A549 (cell line): Measurements from ENCODE around the gene SIGLECL1. TPM values are rescaled to one million over a fixed set of nuclear protein-coding genes. Genes with fewer than 3 reads are reported as not detected.

Experiments used
- ATAC-seq, 2 experiments: fragments of 200-7000 bp in 1 of 2; fragments of >200 bp in 1 of 2; cut with Nextera tagmentation in 1 of 2; cut with Tn5 transposase in 1 of 2; 3 replicates each; pipeline versions ENCODE4 v1.8.0 to v1.9.1; 2018 to 2020; ENCODE audit warnings: mild to moderate bottlenecking in 1 of 2, moderate library complexity in 1 of 2
- CTCF ChIA-PET: fragments of 300-600 bp; sonication (Branson Sonifier 250); formaldehyde crosslinking; extraction: SDS; loops from one replicate; lab custom pipeline; 2021; ENCODE audit warnings: antibody characterized with exemption, inconsistent platforms; lab: Yijun Ruan, JAX
- POLR2A ChIA-PET: fragments of 350-600 bp; formaldehyde crosslinking; extraction: SDS; loops from one replicate; lab custom pipeline; 2021; ENCODE audit warnings: antibody characterized with exemption, inconsistent platforms; lab: Yijun Ruan, JAX
- DNase-seq, 2 experiments: peaks; one replicate each; pipeline versions ENCODE4 v3.0.0 to v3.0.0-alpha.2; 2011 to 2016; ENCODE audit warnings: low read depth in 1 of 2, low spot score in 1 of 2
- FAIRE-seq: peaks from 2 replicates; lab custom pipeline; 2011; peaks lifted over from hg19 to GRCh38; lab: Jason Lieb, UNC
- H3K27ac ChIP-seq, 2 experiments: fragments of >200 bp; sonication (Bioruptor Twin); formaldehyde crosslinking; 3 replicates each; pipeline ENCODE4 v1.5.1; 2016 to 2017
- H3K4me1 ChIP-seq: fragments of >200 bp; sonication (Bioruptor Twin); formaldehyde crosslinking; 3 replicates; pipeline ENCODE4 v1.6.1; 2016
- H3K4me2 ChIP-seq: fragments of >200 bp; sonication (Bioruptor Twin); formaldehyde crosslinking; 3 replicates; pipeline ENCODE4 v1.6.1; 2016
- H3K4me3 ChIP-seq: fragments of >200 bp; sonication (Bioruptor Twin); formaldehyde crosslinking; 3 replicates; pipeline ENCODE4 v1.5.1; 2016
- H3K9me3 ChIP-seq: fragments of >200 bp; sonication (Bioruptor Twin); formaldehyde crosslinking; 3 replicates; pipeline ENCODE4 v1.6.1; 2016
- CBX8 ChIP-seq: fragments of 200-600 bp; sonication (generic); IDR thresholded peaks from 2 replicates; pipeline ENCODE4 v1.6.1; 2016
- CHD4 ChIP-seq: fragments of 200-600 bp; sonication (generic); IDR thresholded peaks from 2 replicates; pipeline ENCODE4 v1.6.1; 2016; ENCODE audit warnings: antibody characterized with exemption, mild to moderate bottlenecking, borderline replicate concordance
- CTCF ChIP-seq: fragments of >200 bp; sonication (Bioruptor Twin); formaldehyde crosslinking; IDR thresholded peaks from 3 replicates; pipeline ENCODE4 v1.5.1; 2016
- ELK1 ChIP-seq: fragments of 150-350 bp; IDR thresholded peaks from 2 replicates; pipeline ENCODE4 v1.6.1; 2014; ENCODE audit warnings: low read depth, mild to moderate bottlenecking, low read length
- HMGXB4 ChIP-seq: fragments of 250-450 bp; sonication (Bioruptor Pico); IDR thresholded peaks from 2 replicates; pipeline ENCODE4 v1.5.0; 2021; ENCODE audit warnings: mild to moderate bottlenecking, moderate library complexity, borderline replicate concordance
- HOXB5 ChIP-seq: fragments of 250-450 bp; sonication (Bioruptor Pico); IDR thresholded peaks from 2 replicates; pipeline ENCODE4 v1.5.0; 2020; ENCODE audit warnings: mild to moderate bottlenecking, moderate library complexity
- MAFK ChIP-seq: fragments of 450-650 bp; IDR thresholded peaks from 2 replicates; pipeline ENCODE4 v1.6.1; 2014; ENCODE audit not compliant: partially characterized antibody
- NFE2L2 ChIP-seq: fragments of 150-350 bp; conservative IDR thresholded peaks from 2 replicates; pipeline ENCODE4 v1.6.1; 2014; ENCODE audit warnings: low read length
- PHF8 ChIP-seq: fragments of 200-600 bp; sonication (generic); IDR thresholded peaks from 2 replicates; pipeline ENCODE4 v1.6.1; 2016; ENCODE audit warnings: low read depth, mild to moderate bottlenecking, antibody characterized with exemption, moderate library complexity, borderline replicate concordance
- POLR2A ChIP-seq: IDR thresholded peaks from 2 replicates; pipeline ENCODE4 v1.6.1; 2012; ENCODE audit warnings: mild to moderate bottlenecking, low read length
- RAD21 ChIP-seq, 2 experiments: fragments of >200 bp in 1 of 2; sonication (Bioruptor Twin) in 1 of 2; formaldehyde crosslinking in 1 of 2; IDR thresholded peaks in 1 of 2; conservative IDR thresholded peaks in 1 of 2; 2 replicates in 1 of 2; 3 replicates in 1 of 2; pipeline ENCODE4 v1.6.1; 2012 to 2018; ENCODE audit warnings: inconsistent platforms in 1 of 2
- RARB ChIP-seq: fragments of 250-450 bp; sonication (Bioruptor Pico); IDR thresholded peaks from 2 replicates; pipeline ENCODE4 v1.8.0; 2021; ENCODE audit warnings: mild to moderate bottlenecking, moderate library complexity
- SMC3 ChIP-seq: fragments of >200 bp; sonication (Bioruptor Twin); formaldehyde crosslinking; IDR thresholded peaks from 3 replicates; pipeline ENCODE4 v1.6.1; 2018; ENCODE audit warnings: inconsistent platforms
- TFCP2L1 ChIP-seq: fragments of 250-450 bp; sonication (Bioruptor Pico); IDR thresholded peaks from 2 replicates; pipeline ENCODE4 v1.5.0; 2021; ENCODE audit warnings: mild to moderate bottlenecking
- USF2 ChIP-seq: fragments of 450-650 bp; IDR thresholded peaks from 2 replicates; pipeline ENCODE4 v1.6.1; 2014; ENCODE audit warnings: antibody characterized with exemption
- ZC3H11A ChIP-seq: fragments of 450-650 bp; IDR thresholded peaks from 2 replicates; pipeline ENCODE4 v1.6.1; 2014; ENCODE audit warnings: antibody characterized with exemption, mild to moderate bottlenecking
- WGBS: methylation state at CpG from one replicate; pipeline ENCODE4 v1.1.6; 2017; ENCODE audit errors: missing lambda C conversion rate; 5-methylcytosine and 5-hydroxymethylcytosine counted together
- polyA plus RNA-seq, 4 experiments: library from polyadenylated mRNA; depleted of rRNA in 3 of 4; stranded (reverse); fragments of >200 nt; fragmentation: RNase III in 1 of 4; extraction: RNeasy Plus Mini Kit Qiagen cat#74134 plus additional on column Dnase treatment in 1 of 4; gene quantifications; 2 replicates in 3 of 4; 3 replicates in 1 of 4; pipeline ENCODE4 v1.2.3, GENCODE V29; 2011 to 2017

The SIGLECL1 gene
- polyA plus RNA-seq, 2 of the 4 experiments (the other 2 are of a cell fraction) = not detected

- no peak for ATAC-seq
Measured at GRCh38 chr19:51219307-51219706, 31.6 kb upstream of the SIGLECL1 start.

GRCh38 chr19:51219971-51220370, 30.9 kb upstream of the SIGLECL1 start:
- Histone ChIP-seq H3K27ac (no peak overlapping the region), H3K4me1 (no peaks in the 10 kb centered on the region), H3K9me3 (peaks cover 14% of the 10 kb centered on the region), H3K4me2 (no peak overlapping the region), H3K4me3 (no peak overlapping the region)
- ChIA-PET CTCF (no interaction called here), POLR2A (no interaction called here)
- FAIRE-seq = peak; percentile 49
- 2% methylated on average over 1 of the region's 1 CpG for WGBS
- DNase-seq = no peak
- TF ChIP-seq POLR2A = no peak
- no peak for TF ChIP-seq SMC3
- TF ChIP-seq CBX8 = no peak
- TF ChIP-seq ELK1 = no peak
- no peak for TF ChIP-seq CHD4
- no peak for TF ChIP-seq ZC3H11A
- ATAC-seq = no peak

More at GRCh38 chr19:51219307-51219706, 31.6 kb upstream of the SIGLECL1 start:
- no peak for DNase-seq
- no peaks in the 10 kb centered on the region for H3K4me1 ChIP-seq
- no peak overlapping the region for H3K4me2 ChIP-seq
- 0% methylated on average over 1 of the region's 1 CpG for WGBS
- no peak for FAIRE-seq
- H3K27ac ChIP-seq = no peak overlapping the region
- no peak for TF ChIP-seq HMGXB4 (CRISPR knock-in tag)
- no peak for TF ChIP-seq MAFK
- TF ChIP-seq RAD21 (conservative IDR thresholded peaks at IDR 0.05 in 1 of 2, IDR thresholded peaks at IDR 0.05 in 1 of 2) = no peak
- TF ChIP-seq USF2 = no peak
- no peak for TF ChIP-seq CTCF
- TF ChIP-seq SMC3 = no peak
- no peak for TF ChIP-seq PHF8
- TF ChIP-seq HOXB5 = no peak
- no peak for TF ChIP-seq RARB (CRISPR knock-in tag)
- no peak for TF ChIP-seq TFCP2L1 (CRISPR knock-in tag)
- peaks cover 14% of the 10 kb centered on the region for H3K9me3 ChIP-seq
- H3K4me3 ChIP-seq = no peak overlapping the region
- POLR2A ChIA-PET = no interaction called here
- CTCF ChIA-PET = no interaction called here

- ChIA-PET POLR2A (no interaction called here), CTCF (no interaction called here)
- Histone ChIP-seq H3K4me3 (no peak overlapping the region), H3K4me1 (no peaks in the 10 kb centered on the region), H3K4me2 (no peak overlapping the region), H3K9me3 (peaks cover 6% of the 10 kb centered on the region)
- FAIRE-seq = no peak
- no peak for TF ChIP-seq USF2
- no peak for TF ChIP-seq NFE2L2
- TF ChIP-seq, all 56 proteins: peak for 0
- no peak for DNase-seq
- H3K27ac ChIP-seq = no peak overlapping the region
- no peak for ATAC-seq
Measured at GRCh38 chr19:51220996-51221395, 29.9 kb upstream of the SIGLECL1 start.
